ENCODE measurements around the gene PPP1R9B. TPM values are rescaled to one million over a fixed set of nuclear protein-coding genes. Genes with fewer than 3 reads are reported as not detected.

PPP1R9B gene
- total and polyA plus RNA-seq, 2 donors (not counting 1 experiment from before 2014, with no cell fraction given), result 80.7 to 220 TPM

DNA sequence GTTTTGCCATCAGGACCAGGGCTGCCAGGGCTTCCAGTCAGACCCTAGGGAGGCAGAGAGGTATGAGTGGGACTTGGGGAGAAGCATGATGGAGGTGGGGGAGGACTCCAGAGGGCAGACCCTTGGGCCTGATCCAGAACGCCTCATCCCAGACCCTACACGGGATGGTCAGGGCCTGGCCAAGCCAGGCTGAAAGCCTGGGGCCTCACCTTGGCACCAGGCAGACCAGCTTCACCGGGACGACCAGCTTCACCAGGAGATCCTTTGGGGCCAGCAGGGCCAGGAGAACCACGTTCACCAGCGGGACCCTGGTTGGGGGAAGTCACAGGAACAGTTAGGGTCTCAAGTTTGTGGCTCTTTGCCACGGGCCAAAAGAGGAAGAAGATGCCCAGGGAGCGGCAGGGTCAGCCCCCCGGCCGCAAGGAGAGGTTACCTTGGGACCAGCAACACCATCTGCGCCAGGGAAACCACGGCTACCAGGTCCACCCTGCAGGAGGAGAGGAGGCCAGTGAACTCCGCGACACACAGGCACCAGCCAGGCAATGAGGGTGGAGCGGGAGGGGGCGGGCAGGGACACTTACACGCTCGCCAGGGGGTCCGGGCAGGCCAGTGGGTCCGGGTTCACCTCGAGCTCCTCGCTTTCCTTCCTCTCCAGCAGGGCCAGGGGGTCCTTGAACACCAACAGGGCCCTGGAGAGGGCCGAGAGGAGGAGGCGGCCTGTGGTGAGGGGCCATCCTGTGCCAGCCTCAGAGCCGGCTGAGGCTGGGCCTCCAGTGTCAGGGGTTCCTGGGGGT is 43.9 kb upstream of the PPP1R9B start:
- peaks cover 9% of the 10 kb centered on the region for H3K27me3 Mint-ChIP-seq
- ATAC-seq (ENCODE audit: low read depth), result no peak
- H3K4me1 ChIP-seq (ENCODE audit: control insufficient read depth in 2 of 2, insufficient read depth in 2 of 2, low read length in 2 of 2), result peaks cover 11 to 14% of the 10 kb centered on the region in 2 donors
- H3K79me2 ChIP-seq (ENCODE audit: control insufficient read depth, insufficient read depth, low read length), result no peaks in the 10 kb centered on the region
- no peaks in the 10 kb centered on the region for H3K9me3 Mint-ChIP-seq (ENCODE audit: insufficient read depth)
- no peaks in the 10 kb centered on the region for H3K36me3 ChIP-seq (replicated peaks in 1 of 2; ENCODE audit: control extremely low read depth in 1 of 2, control insufficient read depth in 1 of 2, extremely low read depth in 1 of 2, insufficient read depth in 2 of 2, low read length in 1 of 2)
- peaks cover 19% of the 10 kb centered on the region for H3K4me1 Mint-ChIP-seq
- H3K4me3 ChIP-seq (ENCODE audit: control extremely low read depth in 1 of 5, extremely low read depth in 1 of 5, insufficient read depth in 1 of 5, low read depth in 2 of 5, low read length in 4 of 5), result no peak overlapping the region
- no peak overlapping the region for H3K4me2 ChIP-seq (replicated peaks; ENCODE audit: low read depth, low read length, poor library complexity, severe bottlenecking)
- no peak overlapping the region for H3K9ac ChIP-seq (ENCODE audit: low read length)
- no peak overlapping the region for H3K4me3 Mint-ChIP-seq
- intact Hi-C loops (cut with micrococcal nuclease), result no loop called here
- no peak for DNase-seq
- POLR2A ChIA-PET, result interaction anchor here (0.6 kb wide), 1 partner anchor 19 kb away, joined by 3 read pairs; no protein-coding TSS in a partner anchor
- H2AFZ ChIP-seq (ENCODE audit: insufficient read depth, low read depth, low read length, poor library complexity, severe bottlenecking), result no peak overlapping the region
- peaks cover 0 to 8% (median 0%) of the 10 kb centered on the region in 4 experiments for H3K27me3 ChIP-seq (replicated peaks in 1 of 4; ENCODE audit: control extremely low read depth in 1 of 4, control insufficient read depth in 3 of 4, insufficient read depth in 4 of 4, low read length in 3 of 4)
- 84% methylated on average over 22 of the region's 25 CpGs for WGBS (ENCODE audit: insufficient coverage)
- no peak overlapping the region for H3K27ac ChIP-seq (ENCODE audit: low read length in 2 of 2)
- no peaks in the 10 kb centered on the region for H4K20me1 ChIP-seq (ENCODE audit: control insufficient read depth, insufficient read depth, low read length, poor library complexity, severe bottlenecking)
- no peak for TF ChIP-seq EZH2 (IDR thresholded peaks at IDR 0.05; ENCODE audit: borderline replicate concordance, insufficient read depth, low read depth, low read length, poor library complexity, severe bottlenecking)
- TF ChIP-seq, protein P1, sequence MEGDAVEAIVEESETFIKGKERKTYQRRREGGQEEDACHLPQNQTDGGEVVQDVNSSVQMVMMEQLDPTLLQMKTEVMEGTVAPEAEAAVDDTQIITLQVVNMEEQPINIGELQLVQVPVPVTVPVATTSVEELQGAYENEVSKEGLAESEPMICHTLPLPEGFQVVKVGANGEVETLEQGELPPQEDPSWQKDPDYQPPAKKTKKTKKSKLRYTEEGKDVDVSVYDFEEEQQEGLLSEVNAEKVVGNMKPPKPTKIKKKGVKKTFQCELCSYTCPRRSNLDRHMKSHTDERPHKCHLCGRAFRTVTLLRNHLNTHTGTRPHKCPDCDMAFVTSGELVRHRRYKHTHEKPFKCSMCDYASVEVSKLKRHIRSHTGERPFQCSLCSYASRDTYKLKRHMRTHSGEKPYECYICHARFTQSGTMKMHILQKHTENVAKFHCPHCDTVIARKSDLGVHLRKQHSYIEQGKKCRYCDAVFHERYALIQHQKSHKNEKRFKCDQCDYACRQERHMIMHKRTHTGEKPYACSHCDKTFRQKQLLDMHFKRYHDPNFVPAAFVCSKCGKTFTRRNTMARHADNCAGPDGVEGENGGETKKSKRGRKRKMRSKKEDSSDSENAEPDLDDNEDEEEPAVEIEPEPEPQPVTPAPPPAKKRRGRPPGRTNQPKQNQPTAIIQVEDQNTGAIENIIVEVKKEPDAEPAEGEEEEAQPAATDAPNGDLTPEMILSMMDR (IDR thresholded peaks at IDR 0.05), result no peak
- no peak overlapping the region for H3K27ac Mint-ChIP-seq
- H3K9me3 ChIP-seq (ENCODE audit: control extremely low read depth in 1 of 3, control insufficient read depth in 2 of 3, insufficient read depth in 1 of 3, low read length in 2 of 3), result no peaks in the 10 kb centered on the region
- CTCF ChIA-PET, result interaction anchor here (2.2 kb wide), 1 partner anchor 24 kb away, joined by 8 read pairs; no protein-coding TSS in a partner anchor
